ENCODE measurements around the gene BAZ1A. TPM values are rescaled to one million over a fixed set of nuclear protein-coding genes. Genes with fewer than 3 reads are reported as not detected.

Gene BAZ1A
- total RNA-seq: 10 to 100 TPM; 16.7 to 29.8 (median 28.4) TPM

GRCh38 chr14:34875031-34875922, at the start of gene BAZ1A:
TSS of gene BAZ1A (minus strand) at chr14:34875360. CDS start at chr14:34874604, 756 bp downstream.
- peak within 1 kb of the TSS; percentile 96 to 100 (median 99) for H3K27ac ChIP-seq
- 0% methylated on average over 10 to 20 of the region's 46 CpGs for WGBS, 2 donors
- peak; percentile 73 to 74 for DNase-seq
- no peaks in the 10 kb centered on the region for H3K27me3 ChIP-seq
- intact Hi-C loops (cut with DNase I): loop anchor here (10.0 kb wide), 1 partner anchor 540 kb away; no protein-coding TSS in a partner anchor
- TF ChIP-seq CTCF (IDR thresholded peaks at IDR 0.05) (peak in 3 of 6 experiments; percentile 18 to 28 (median 27)), POLR2A (IDR thresholded peaks at IDR 0.05) (peak; percentile 27 to 96)
- no peaks in the 10 kb centered on the region for H3K9me3 ChIP-seq
- no peaks in the 10 kb centered on the region for H3K36me3 ChIP-seq
- peaks cover 8 to 10% of the 10 kb centered on the region in 2 donors for H3K4me1 ChIP-seq
- peak within 1 kb of the TSS; percentile 81 to 96 (median 89) for H3K4me3 ChIP-seq (replicated peaks in 1 of 3)

DNA sequence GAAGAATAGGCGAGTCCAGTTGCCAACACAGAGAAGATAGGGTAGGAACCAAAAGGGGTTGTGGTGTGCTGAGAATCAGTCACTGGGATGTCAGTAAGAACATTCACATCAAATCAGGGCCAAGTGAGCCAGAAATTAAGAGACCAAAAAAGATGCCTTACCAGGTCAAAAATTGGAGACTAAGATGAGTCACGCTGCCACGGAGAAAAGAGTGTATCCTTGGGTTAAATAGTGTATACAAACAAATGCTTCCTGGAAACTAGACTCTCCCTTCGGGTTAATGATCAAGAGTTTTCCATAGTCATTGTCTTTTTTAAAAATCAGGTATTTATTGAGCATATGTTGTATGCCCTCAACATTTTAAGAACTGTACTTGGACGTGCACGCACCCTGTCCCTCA, 45.2 kb upstream of the BAZ1A start:
- 72 to 74% methylated on average over 6 of the region's 6 CpGs for WGBS, 2 donors
- intact Hi-C loops (cut with DNase I): no loop called here

DNA sequence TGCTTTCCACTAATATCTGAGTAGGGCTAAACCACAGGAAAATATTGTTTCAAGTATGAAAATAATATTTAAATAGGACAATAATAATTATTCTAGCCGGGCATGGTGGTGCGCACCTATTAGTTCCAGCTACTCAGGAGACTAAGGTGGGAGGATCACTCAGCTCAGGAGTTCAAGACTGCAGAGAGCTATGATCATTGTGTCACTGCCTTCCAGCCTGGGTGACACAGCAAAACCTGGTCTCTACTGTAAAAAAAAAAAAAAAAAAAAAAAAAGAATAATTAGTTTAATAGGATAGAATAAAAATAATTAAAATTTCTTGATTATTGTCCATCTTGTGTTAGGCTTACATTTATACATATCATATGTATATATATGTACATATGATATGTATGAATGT, 38.5 kb upstream of the BAZ1A start:
- Histone ChIP-seq H3K27me3 (no peaks in the 10 kb centered on the region), H3K4me1 (peaks cover 0 to 3% of the 10 kb centered on the region in 2 donors), H3K36me3 (no peaks in the 10 kb centered on the region), H3K9me3 (no peaks in the 10 kb centered on the region), H3K4me3 (replicated peaks in 1 of 3) (no peak overlapping the region), H3K27ac (no peak overlapping the region)
- DNase-seq: no peak
- WGBS, 2 donors: 95 to 100% methylated on average over 2 of the region's 2 CpGs
- TF ChIP-seq POLR2A (IDR thresholded peaks at IDR 0.05) (no peak), CTCF (IDR thresholded peaks at IDR 0.05) (no peak)
- intact Hi-C loops (cut with DNase I): no loop called here

More for the DNA sequence above, 45.2 kb upstream of the BAZ1A start:
- H3K27me3 ChIP-seq: no peaks in the 10 kb centered on the region
- H3K9me3 ChIP-seq: no peaks in the 10 kb centered on the region
- no peak for DNase-seq
- H3K4me3 ChIP-seq (replicated peaks in 1 of 3): no peak overlapping the region
- no peaks in the 10 kb centered on the region for H3K4me1 ChIP-seq
- H3K36me3 ChIP-seq: no peaks in the 10 kb centered on the region
- TF ChIP-seq CTCF (IDR thresholded peaks at IDR 0.05) (no peak), POLR2A (IDR thresholded peaks at IDR 0.05) (no peak)
- no peak overlapping the region for H3K27ac ChIP-seq

DNA sequence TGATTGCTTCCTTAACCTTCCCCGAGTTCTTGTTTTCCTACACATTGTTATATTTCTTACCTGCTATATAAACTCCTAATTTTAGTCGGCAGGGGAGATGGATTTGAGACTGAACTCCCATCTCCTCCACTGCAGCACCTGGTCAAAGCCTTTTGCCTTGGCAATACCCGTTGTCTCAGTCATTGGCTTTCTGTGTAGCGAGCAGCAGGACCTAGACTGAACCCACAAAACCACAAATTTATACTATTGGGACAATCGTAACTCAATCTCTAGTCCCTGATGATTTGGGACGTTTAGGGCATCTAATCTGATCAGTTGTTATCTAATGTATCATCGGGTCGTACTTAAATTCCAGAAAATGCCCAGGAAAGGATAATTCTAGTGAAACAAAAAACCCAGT, 37.8 kb upstream of the BAZ1A start:
- Histone ChIP-seq H3K9me3 (no peaks in the 10 kb centered on the region), H3K4me3 (replicated peaks in 1 of 3) (no peak overlapping the region), H3K36me3 (no peaks in the 10 kb centered on the region), H3K27me3 (no peaks in the 10 kb centered on the region), H3K27ac (no peak overlapping the region), H3K4me1 (peaks cover 0 to 3% of the 10 kb centered on the region in 2 donors)
- intact Hi-C loops (cut with DNase I): no loop called here
- no peak for DNase-seq
- WGBS, 2 donors: 87 to 88% methylated on average over 8 of the region's 8 CpGs
- TF ChIP-seq POLR2A (IDR thresholded peaks at IDR 0.05): no peak
- no peak for TF ChIP-seq CTCF (IDR thresholded peaks at IDR 0.05)

GRCh38 chr14:34912182-34912581, 37.0 kb upstream of the BAZ1A start:
- Histone ChIP-seq H3K4me1 (peaks cover 0 to 3% of the 10 kb centered on the region in 2 donors), H3K27me3 (no peaks in the 10 kb centered on the region), H3K36me3 (no peaks in the 10 kb centered on the region), H3K9me3 (no peaks in the 10 kb centered on the region), H3K27ac (no peak overlapping the region), H3K4me3 (replicated peaks in 1 of 3) (no peak overlapping the region)
- intact Hi-C loops (cut with DNase I): no loop called here
- TF ChIP-seq POLR2A (IDR thresholded peaks at IDR 0.05) (no peak), CTCF (IDR thresholded peaks at IDR 0.05) (no peak)
- no peak for DNase-seq
- 74 to 76% methylated on average over 3 of the region's 3 CpGs for WGBS, 2 donors
